Breast epithelium (tissue), 4 donors: ENCODE data around the gene HBS1L. TPM values are rescaled to one million over a fixed set of nuclear protein-coding genes. Genes with fewer than 3 reads are reported as not detected.

Experiments
- DNase-seq, 2 donors: peaks; one replicate each; pipeline ENCODE4 v3.0.0-alpha.2; 2019; ENCODE audit warnings: low spot score in 2 of 2
- H3K27ac ChIP-seq, 2 donors: fragments of 200-600 bp; sonication (generic) in 1 of 2; one replicate each; pipeline ENCODE4 v1.5.1; 2016 to 2019; ENCODE audit warnings: mild to moderate bottlenecking in 1 of 2
- H3K27me3 ChIP-seq, 2 donors: fragments of 200-600 bp; sonication (generic) in 1 of 2; one replicate each; pipeline versions ENCODE4 v1.5.1 to v1.6.0; 2017 to 2019; ENCODE audit warnings: control low read depth in 1 of 2, mild to moderate bottlenecking in 1 of 2
- H3K36me3 ChIP-seq: fragments of 200-600 bp; one replicate; pipeline ENCODE4 v1.5.1; 2019
- H3K4me1 ChIP-seq, 2 donors: fragments of 200-600 bp; sonication (generic); one replicate each; pipeline ENCODE4 v1.5.1; 2016 to 2019; ENCODE audit warnings: control low read depth in 1 of 2
- H3K4me3 ChIP-seq, 3 donors: fragments of 200-600 bp; sonication (generic); 1 replicate in 2 of 3; 2 replicates in 1 of 3; pipeline ENCODE4 v1.5.1; 2016 to 2019; ENCODE audit warnings: mild to moderate bottlenecking in 3 of 3, moderate library complexity in 2 of 3
- H3K9me3 ChIP-seq, 2 donors: fragments of 200-600 bp; sonication (generic) in 1 of 2; one replicate each; pipeline ENCODE4 v1.5.1; 2016 to 2019; ENCODE audit warnings: control low read depth in 1 of 2
- CTCF ChIP-seq, 3 donors: fragments of 450-650 bp; IDR thresholded peaks; one replicate each; pipeline ENCODE4 v1.5.1; 2016 to 2017; ENCODE audit warnings: antibody characterized with exemption in 3 of 3, mild to moderate bottlenecking in 3 of 3, moderate library complexity in 3 of 3
- POLR2A ChIP-seq: fragments of 450-650 bp; IDR thresholded peaks from one replicate; pipeline ENCODE4 v1.6.1; 2016; ENCODE audit warnings: antibody characterized with exemption, mild to moderate bottlenecking, moderate library complexity
- POLR2AphosphoS5 ChIP-seq, 3 donors: sonication (generic); formaldehyde crosslinking; IDR thresholded peaks; one replicate each; pipeline ENCODE4 v1.6.1; 2017; ENCODE audit warnings: antibody characterized with exemption in 3 of 3
- intact Hi-C: fragments of 100-400 bp; cut with DNase I; formaldehyde crosslinking; loops from one replicate; pipeline ENCODE4 v1.15.1; 2023; ENCODE audit warnings: low total_unique reads
- total RNA-seq, 3 donors: library from RNA; depleted of rRNA; stranded (reverse); fragments of >200 nt; gene quantifications; one replicate each; pipeline ENCODE4 v1.1.0, GENCODE V29; 2016

Gene HBS1L
- total RNA-seq, 3 donors from 2014 or later: 42.0 to 55.5 (median 52.0) TPM

GRCh38 chr6:134990262-134990661 is 64.4 kb downstream of the HBS1L start:
- no peaks in the 10 kb centered on the region for H3K27me3 ChIP-seq
- peaks cover 5% of the 10 kb centered on the region for H3K36me3 ChIP-seq

GRCh38 chr6:134984821-134985220 is 69.8 kb downstream of the HBS1L start:
- Histone ChIP-seq H3K27me3 (no peaks in the 10 kb centered on the region), H3K36me3 (peaks cover 5% of the 10 kb centered on the region), H3K4me3 (no peak overlapping the region), H3K27ac (no peak overlapping the region), H3K9me3 (no peaks in the 10 kb centered on the region), H3K4me1 (no peaks in the 10 kb centered on the region)
- TF ChIP-seq POLR2AphosphoS5 (IDR thresholded peaks at IDR 0.05) (no peak), CTCF (IDR thresholded peaks at IDR 0.05) (no peak), POLR2A (no peak)
- intact Hi-C loops: no loop called here
- DNase-seq: no peak

More at GRCh38 chr6:134990262-134990661, 64.4 kb downstream of the HBS1L start:
- no peak overlapping the region for H3K27ac ChIP-seq
- H3K4me1 ChIP-seq: no peaks in the 10 kb centered on the region
- no peak overlapping the region for H3K4me3 ChIP-seq
- no peak for DNase-seq
- TF ChIP-seq POLR2AphosphoS5 (IDR thresholded peaks at IDR 0.05): no peak
- TF ChIP-seq CTCF (IDR thresholded peaks at IDR 0.05): no peak
- TF ChIP-seq POLR2A: no peak
- H3K9me3 ChIP-seq: no peaks in the 10 kb centered on the region
- intact Hi-C loops: no loop called here

GRCh38 chr6:134983823-134984222 is 70.8 kb downstream of the HBS1L start:
- DNase-seq: no peak
- Histone ChIP-seq H3K9me3 (no peaks in the 10 kb centered on the region), H3K4me1 (no peaks in the 10 kb centered on the region), H3K27me3 (no peaks in the 10 kb centered on the region), H3K36me3 (peaks cover 5% of the 10 kb centered on the region), H3K4me3 (no peak overlapping the region), H3K27ac (no peak overlapping the region)
- TF ChIP-seq POLR2AphosphoS5 (IDR thresholded peaks at IDR 0.05) (no peak), CTCF (IDR thresholded peaks at IDR 0.05) (no peak), POLR2A (no peak)
- intact Hi-C loops: no loop called here

GRCh38 chr6:134982161-134982560 is 72.5 kb downstream of the HBS1L start:
- peaks cover 2% of the 10 kb centered on the region for H3K36me3 ChIP-seq

GRCh38 chr6:134980846-134981245 is 73.8 kb downstream of the HBS1L start:
- intact Hi-C loops: no loop called here
- no peak for DNase-seq
- Histone ChIP-seq H3K9me3 (no peaks in the 10 kb centered on the region), H3K4me3 (no peak overlapping the region), H3K27ac (no peak overlapping the region), H3K36me3 (no peaks in the 10 kb centered on the region), H3K4me1 (no peaks in the 10 kb centered on the region), H3K27me3 (no peaks in the 10 kb centered on the region)
- TF ChIP-seq CTCF (IDR thresholded peaks at IDR 0.05) (no peak), POLR2A (no peak)

More at GRCh38 chr6:134982161-134982560, 72.5 kb downstream of the HBS1L start:
- Histone ChIP-seq H3K27me3 (no peaks in the 10 kb centered on the region), H3K27ac (no peak overlapping the region), H3K4me1 (no peaks in the 10 kb centered on the region), H3K9me3 (no peaks in the 10 kb centered on the region), H3K4me3 (no peak overlapping the region)
- intact Hi-C loops: no loop called here
- TF ChIP-seq POLR2A (no peak), POLR2AphosphoS5 (IDR thresholded peaks at IDR 0.05) (no peak), CTCF (IDR thresholded peaks at IDR 0.05) (no peak)
- no peak for DNase-seq
